GM18502 (cell line): ENCODE results near the gene CD151.

ENCODE experiments used
- ATAC-seq: cut with Tn5 transposase; IDR thresholded peaks from one replicate; pipeline ENCODE4 v1.9.1; 2021; ENCODE audit warnings: mild to moderate bottlenecking; ENCODE audit not compliant: unreplicated experiment, poor library complexity

CD151 gene

GRCh38 chr11:839280-839623 lies 6.5 kb downstream of the CD151 start:
- no peak for ATAC-seq

- ATAC-seq: no peak
Observed at GRCh38 chr11:839875-840617, 7.3 kb downstream of the CD151 start.

GRCh38 chr11:841981-842369 lies 9.2 kb downstream of the CD151 start:
- peak; percentile 35 for ATAC-seq

GRCh38 chr11:842370-843002 lies 9.7 kb downstream of the CD151 start, which contains the start of the genes POLR2L and TSPAN4:
Gene POLR2L, minus strand, starts transcription at chr11:842529. Its CDS starts 21 bp downstream, at chr11:842508.
Gene TSPAN4, plus strand, starts transcription at chr11:842852. Its CDS starts 7,453 bp downstream, at chr11:850305.
- peak; percentile 69 for ATAC-seq

- no peak for ATAC-seq
Observed at GRCh38 chr11:843086-843734, 10.5 kb downstream of the CD151 start.

- no peak for ATAC-seq
Observed at GRCh38 chr11:843818-844692, 11.3 kb downstream of the CD151 start.

- no peak for ATAC-seq
Observed at GRCh38 chr11:844693-845644, 12.2 kb downstream of the CD151 start.

- ATAC-seq: no peak
Observed at GRCh38 chr11:845872-846495, 13.2 kb downstream of the CD151 start.

GRCh38 chr11:846496-847098 lies 13.8 kb downstream of the CD151 start:
- ATAC-seq: no peak

- ATAC-seq: no peak
Observed at GRCh38 chr11:847876-848275, 15.1 kb downstream of the CD151 start.

GRCh38 chr11:848380-848931 lies 15.7 kb downstream of the CD151 start:
- ATAC-seq: no peak

GRCh38 chr11:849104-849824 lies 16.5 kb downstream of the CD151 start:
- ATAC-seq: no peak

- no peak for ATAC-seq
Observed at GRCh38 chr11:849951-850774, 17.4 kb downstream of the CD151 start.

GRCh38 chr11:850775-851763 lies 18.3 kb downstream of the CD151 start:
- no peak for ATAC-seq

- no peak for ATAC-seq
Observed at GRCh38 chr11:852762-853161, 20.0 kb downstream of the CD151 start.
